HG02642 (cell line): Measurements from ENCODE around the gene VPS37C.

Experiments used
- ATAC-seq: cut with Tn5 transposase; IDR thresholded peaks from one replicate; pipeline ENCODE4 v1.9.1; 2021; ENCODE audit warnings: mild to moderate bottlenecking; ENCODE audit not compliant: unreplicated experiment, poor library complexity

VPS37C gene

GRCh38 chr11:61080986-61081590 is 80.1 kb downstream of the VPS37C start:
- ATAC-seq = no peak

DNA sequence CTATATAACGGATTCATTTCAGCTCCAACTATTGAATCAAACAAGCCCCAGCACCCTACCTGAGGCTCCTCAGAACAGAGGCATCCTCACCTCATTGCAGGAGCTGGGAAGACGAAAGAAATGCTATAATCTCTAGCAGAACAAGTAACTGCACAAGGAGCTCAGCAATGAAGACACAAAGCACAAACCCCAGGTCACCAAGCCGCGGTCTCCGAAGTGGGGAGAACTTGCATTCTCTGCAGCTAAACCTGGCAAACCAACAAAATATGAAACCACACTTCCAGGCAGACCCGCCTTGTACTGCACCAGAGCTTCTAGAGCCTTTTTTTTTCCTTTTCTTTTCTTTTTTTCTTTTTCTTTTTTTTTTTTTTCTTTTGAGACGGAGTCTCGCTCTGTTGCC is 80.7 kb downstream of the VPS37C start:
- ATAC-seq = no peak
